GM12874 (cell line): ENCODE data around the gene REV3L.

Experiments
- TF ChIP-seq, protein P1 (sequence below): IDR thresholded peaks from 2 replicates; pipeline ENCODE4 v1.5.1; 2011; ENCODE audit warnings: low read depth, mild to moderate bottlenecking, control low read depth, low read length, moderate library complexity; ENCODE audit not compliant: insufficient read depth

The REV3L gene, protein sequence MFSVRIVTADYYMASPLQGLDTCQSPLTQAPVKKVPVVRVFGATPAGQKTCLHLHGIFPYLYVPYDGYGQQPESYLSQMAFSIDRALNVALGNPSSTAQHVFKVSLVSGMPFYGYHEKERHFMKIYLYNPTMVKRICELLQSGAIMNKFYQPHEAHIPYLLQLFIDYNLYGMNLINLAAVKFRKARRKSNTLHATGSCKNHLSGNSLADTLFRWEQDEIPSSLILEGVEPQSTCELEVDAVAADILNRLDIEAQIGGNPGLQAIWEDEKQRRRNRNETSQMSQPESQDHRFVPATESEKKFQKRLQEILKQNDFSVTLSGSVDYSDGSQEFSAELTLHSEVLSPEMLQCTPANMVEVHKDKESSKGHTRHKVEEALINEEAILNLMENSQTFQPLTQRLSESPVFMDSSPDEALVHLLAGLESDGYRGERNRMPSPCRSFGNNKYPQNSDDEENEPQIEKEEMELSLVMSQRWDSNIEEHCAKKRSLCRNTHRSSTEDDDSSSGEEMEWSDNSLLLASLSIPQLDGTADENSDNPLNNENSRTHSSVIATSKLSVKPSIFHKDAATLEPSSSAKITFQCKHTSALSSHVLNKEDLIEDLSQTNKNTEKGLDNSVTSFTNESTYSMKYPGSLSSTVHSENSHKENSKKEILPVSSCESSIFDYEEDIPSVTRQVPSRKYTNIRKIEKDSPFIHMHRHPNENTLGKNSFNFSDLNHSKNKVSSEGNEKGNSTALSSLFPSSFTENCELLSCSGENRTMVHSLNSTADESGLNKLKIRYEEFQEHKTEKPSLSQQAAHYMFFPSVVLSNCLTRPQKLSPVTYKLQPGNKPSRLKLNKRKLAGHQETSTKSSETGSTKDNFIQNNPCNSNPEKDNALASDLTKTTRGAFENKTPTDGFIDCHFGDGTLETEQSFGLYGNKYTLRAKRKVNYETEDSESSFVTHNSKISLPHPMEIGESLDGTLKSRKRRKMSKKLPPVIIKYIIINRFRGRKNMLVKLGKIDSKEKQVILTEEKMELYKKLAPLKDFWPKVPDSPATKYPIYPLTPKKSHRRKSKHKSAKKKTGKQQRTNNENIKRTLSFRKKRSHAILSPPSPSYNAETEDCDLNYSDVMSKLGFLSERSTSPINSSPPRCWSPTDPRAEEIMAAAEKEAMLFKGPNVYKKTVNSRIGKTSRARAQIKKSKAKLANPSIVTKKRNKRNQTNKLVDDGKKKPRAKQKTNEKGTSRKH (N-terminal part only)

DNA sequence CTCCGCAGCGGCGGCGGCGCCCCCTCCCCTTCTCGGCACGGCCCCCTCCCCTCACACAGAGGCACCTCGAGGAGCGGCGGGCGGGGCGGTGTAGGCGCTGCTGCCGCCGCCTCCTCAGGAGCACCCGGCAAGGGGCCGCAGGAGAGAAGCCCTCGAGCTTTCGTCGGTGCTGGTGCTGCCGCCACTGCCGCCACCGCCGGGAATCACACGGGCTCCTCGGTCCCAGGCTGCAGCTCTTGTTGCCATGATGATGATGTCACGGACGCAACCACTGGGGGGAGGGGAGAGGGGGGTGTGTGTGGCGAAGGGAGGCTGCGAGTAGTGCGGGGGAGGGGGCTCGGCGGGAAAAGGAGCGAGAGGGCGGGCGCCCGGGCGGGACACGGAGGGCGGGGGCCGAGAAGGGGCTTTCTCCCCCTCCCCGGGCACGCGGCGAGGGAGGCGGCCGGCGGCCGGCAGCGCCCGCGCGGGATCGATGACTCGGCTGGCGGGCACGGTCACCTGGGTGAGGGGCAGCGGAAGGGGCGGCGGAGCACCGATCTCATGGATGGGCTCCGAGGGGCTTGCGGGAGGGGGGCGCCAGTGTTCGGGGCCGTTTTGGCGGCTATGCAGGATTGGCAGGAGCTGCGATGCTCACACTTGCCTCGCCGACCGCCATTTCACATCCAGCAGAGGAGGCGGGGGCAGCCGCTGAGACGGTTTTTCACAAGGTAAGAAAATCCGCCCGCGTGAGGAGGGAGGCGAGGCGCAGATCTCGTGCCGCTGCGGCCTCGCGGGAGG lies at the start of gene REV3L:
Gene REV3L, minus strand, starts transcription at position 260 of the 777 bp plus-strand sequence. CDS start 330 bp downstream, outside the sequence.
- TF ChIP-seq, protein P1, sequence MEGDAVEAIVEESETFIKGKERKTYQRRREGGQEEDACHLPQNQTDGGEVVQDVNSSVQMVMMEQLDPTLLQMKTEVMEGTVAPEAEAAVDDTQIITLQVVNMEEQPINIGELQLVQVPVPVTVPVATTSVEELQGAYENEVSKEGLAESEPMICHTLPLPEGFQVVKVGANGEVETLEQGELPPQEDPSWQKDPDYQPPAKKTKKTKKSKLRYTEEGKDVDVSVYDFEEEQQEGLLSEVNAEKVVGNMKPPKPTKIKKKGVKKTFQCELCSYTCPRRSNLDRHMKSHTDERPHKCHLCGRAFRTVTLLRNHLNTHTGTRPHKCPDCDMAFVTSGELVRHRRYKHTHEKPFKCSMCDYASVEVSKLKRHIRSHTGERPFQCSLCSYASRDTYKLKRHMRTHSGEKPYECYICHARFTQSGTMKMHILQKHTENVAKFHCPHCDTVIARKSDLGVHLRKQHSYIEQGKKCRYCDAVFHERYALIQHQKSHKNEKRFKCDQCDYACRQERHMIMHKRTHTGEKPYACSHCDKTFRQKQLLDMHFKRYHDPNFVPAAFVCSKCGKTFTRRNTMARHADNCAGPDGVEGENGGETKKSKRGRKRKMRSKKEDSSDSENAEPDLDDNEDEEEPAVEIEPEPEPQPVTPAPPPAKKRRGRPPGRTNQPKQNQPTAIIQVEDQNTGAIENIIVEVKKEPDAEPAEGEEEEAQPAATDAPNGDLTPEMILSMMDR: no peak

DNA sequence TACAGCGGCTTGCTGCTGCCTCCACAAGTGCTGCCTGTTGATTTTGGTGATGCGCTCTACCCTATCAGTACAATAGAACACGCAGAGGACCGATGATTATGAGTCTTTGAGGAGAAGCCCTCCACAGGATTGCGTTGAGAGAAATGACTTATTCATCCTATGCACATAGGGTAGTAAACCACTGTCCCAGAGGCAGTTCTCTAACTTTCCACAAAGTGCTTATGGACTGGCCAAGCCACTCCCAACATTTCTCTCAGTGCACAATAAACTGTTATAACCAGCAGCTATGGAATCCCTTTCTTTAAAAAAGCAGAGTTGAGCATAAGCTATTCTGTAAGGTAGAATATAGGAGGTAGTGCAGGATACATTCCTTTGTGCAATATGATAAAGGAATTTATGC lies 48.2 kb upstream of the REV3L start:
- TF ChIP-seq, protein P1: no peak

DNA sequence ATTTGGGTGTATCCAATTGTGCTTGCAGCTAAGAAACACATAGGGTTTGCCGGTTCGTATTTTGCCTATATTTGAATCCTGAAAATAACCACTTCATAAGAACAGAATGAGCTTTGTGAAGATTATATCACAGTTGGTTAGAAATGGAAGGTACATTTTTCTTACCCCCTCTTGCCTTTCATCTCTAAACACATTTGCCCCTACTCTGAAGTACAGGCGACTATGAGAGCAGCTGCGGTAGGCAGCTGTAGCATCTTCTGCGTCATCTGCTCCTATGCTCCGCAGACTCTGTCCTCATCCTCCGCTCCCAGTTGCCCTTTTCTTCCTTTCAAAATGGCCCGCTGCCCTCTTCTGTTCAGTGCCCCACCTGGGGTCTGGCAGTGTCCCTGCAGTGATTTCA lies 47.6 kb upstream of the REV3L start:
- TF ChIP-seq, protein P1: no peak

DNA sequence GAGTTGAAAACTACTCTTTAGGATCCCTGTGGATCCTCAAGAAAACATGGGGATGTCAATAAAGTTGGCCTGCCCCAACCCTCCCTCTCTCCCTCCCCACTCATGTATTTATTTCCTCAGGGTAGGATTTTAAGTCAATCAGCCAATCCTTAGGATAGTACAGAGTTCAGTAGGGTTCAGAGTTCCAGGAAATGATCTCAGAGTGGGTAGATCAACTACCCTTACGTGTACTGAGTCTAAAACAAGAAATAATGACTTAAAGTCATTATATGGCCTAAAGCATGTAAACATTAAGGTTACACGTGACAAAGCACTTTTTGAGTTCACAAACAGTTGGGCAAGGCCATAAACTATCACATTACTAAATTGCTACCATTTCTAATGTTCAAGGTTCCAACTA lies 47.2 kb upstream of the REV3L start:
- TF ChIP-seq, protein P1: no peak

- TF ChIP-seq, protein P1: no peak
Measured at GRCh38 chr6:111527367-111527766, 44.3 kb upstream of the REV3L start.

GRCh38 chr6:111524735-111525134 lies 41.7 kb upstream of the REV3L start:
- TF ChIP-seq, protein P1: no peak
